SK-N-SH treated with all-trans-retinoic acid at 6 μM for 48 hours (cell line): Measurements from ENCODE around the gene PABPN1L.

Source experiments
- ATAC-seq: fragments of 200-7000 bp; cut with Tn5 transposase; 3 replicates; pipeline ENCODE4 v1.9.1; 2020; ENCODE audit warnings: mild to moderate bottlenecking, moderate library complexity
- ARNTL ChIP-seq: fragments of 450-650 bp; formaldehyde crosslinking; IDR thresholded peaks from 2 replicates; pipeline ENCODE4 v1.5.0; 2020; ENCODE audit warnings: low read depth, mild to moderate bottlenecking, moderate library complexity, borderline replicate concordance
- BACH2 ChIP-seq: fragments of 250-450 bp; sonication (Bioruptor Pico); IDR thresholded peaks from 2 replicates; pipeline ENCODE4 v1.9.0; 2021; ENCODE audit warnings: mild to moderate bottlenecking, borderline replicate concordance
- CREB5 ChIP-seq: fragments of 250-450 bp; sonication (Bioruptor Pico); IDR thresholded peaks from 2 replicates; pipeline ENCODE4 v1.5.1; 2020; ENCODE audit warnings: low read depth, mild to moderate bottlenecking, moderate library complexity
- CSDC2 ChIP-seq: fragments of 250-450 bp; sonication (Bioruptor Pico); IDR thresholded peaks from 2 replicates; pipeline ENCODE4 v1.5.0; 2020; ENCODE audit warnings: mild to moderate bottlenecking, moderate library complexity
- ESRRG ChIP-seq: fragments of 250-450 bp; sonication (Bioruptor Pico); IDR thresholded peaks from 2 replicates; pipeline ENCODE4 v1.6.1; 2021; ENCODE audit warnings: mild to moderate bottlenecking
- GLIS3 ChIP-seq: fragments of 250-450 bp; sonication (Bioruptor Pico); IDR thresholded peaks from 2 replicates; pipeline ENCODE4 v1.5.0; 2020; ENCODE audit warnings: mild to moderate bottlenecking, moderate library complexity
- ISL1 ChIP-seq: fragments of 250-450 bp; sonication (Bioruptor Pico); IDR thresholded peaks from 2 replicates; pipeline ENCODE4 v2.1.2; 2022; ENCODE audit warnings: mild to moderate bottlenecking, moderate library complexity
- OSR1 ChIP-seq: fragments of 250-450 bp; sonication (Bioruptor Pico); IDR thresholded peaks from 2 replicates; pipeline ENCODE4 v1.8.0; 2022; ENCODE audit warnings: moderate library complexity, mild to moderate bottlenecking, inconsistent platforms
- POU6F1 ChIP-seq: fragments of 250-450 bp; sonication (Bioruptor Pico); IDR thresholded peaks from 2 replicates; pipeline ENCODE4 v1.8.0; 2021; ENCODE audit warnings: low read depth, mild to moderate bottlenecking, moderate library complexity, borderline replicate concordance
- PPARA ChIP-seq: fragments of 250-450 bp; sonication (Bioruptor Pico); IDR thresholded peaks from 2 replicates; pipeline ENCODE4 v1.5.0; 2020; ENCODE audit warnings: mild to moderate bottlenecking, borderline replicate concordance
- RARB ChIP-seq: fragments of 250-450 bp; sonication (Bioruptor Pico); IDR thresholded peaks from 2 replicates; pipeline ENCODE4 v1.8.0; 2021; ENCODE audit warnings: mild to moderate bottlenecking, moderate library complexity
- SNAI2 ChIP-seq: fragments of 250-450 bp; sonication (Bioruptor Pico); IDR thresholded peaks from 2 replicates; pipeline ENCODE4 v1.5.0; 2020; ENCODE audit warnings: mild to moderate bottlenecking, moderate library complexity
- TCF4 ChIP-seq: fragments of 250-450 bp; sonication (Bioruptor Pico); IDR thresholded peaks from 2 replicates; pipeline ENCODE4 v1.8.0; 2021; ENCODE audit warnings: mild to moderate bottlenecking, moderate library complexity, borderline replicate concordance
- TOX ChIP-seq: fragments of 250-450 bp; sonication (Bioruptor Pico); IDR thresholded peaks from 2 replicates; pipeline ENCODE4 v1.8.0; 2021; ENCODE audit warnings: mild to moderate bottlenecking, moderate library complexity, borderline replicate concordance
- TSHZ2 ChIP-seq: fragments of 250-450 bp; sonication (Bioruptor Pico); IDR thresholded peaks from 2 replicates; pipeline ENCODE4 v1.5.0; 2020; ENCODE audit warnings: mild to moderate bottlenecking, moderate library complexity
- ZC3H10 ChIP-seq: fragments of 250-450 bp; sonication (Bioruptor Pico); IDR thresholded peaks from 2 replicates; pipeline ENCODE4 v1.5.1; 2021; ENCODE audit warnings: mild to moderate bottlenecking, moderate library complexity
- ZFP3 ChIP-seq: fragments of 250-450 bp; sonication (Bioruptor Pico); IDR thresholded peaks from 2 replicates; pipeline ENCODE4 v1.5.0; 2020; ENCODE audit warnings: mild to moderate bottlenecking, moderate library complexity
- ZFP30 ChIP-seq: fragments of 450-650 bp; formaldehyde crosslinking; IDR thresholded peaks from 2 replicates; pipeline ENCODE4 v1.5.0; 2022; ENCODE audit warnings: mild to moderate bottlenecking, moderate library complexity
- ZNF565 ChIP-seq: fragments of 450-650 bp; formaldehyde crosslinking; conservative IDR thresholded peaks from 2 replicates; pipeline ENCODE4 v1.5.0; 2020; ENCODE audit warnings: low read depth, mild to moderate bottlenecking, moderate library complexity
- ZNF70 ChIP-seq: fragments of 450-650 bp; formaldehyde crosslinking; IDR thresholded peaks from 2 replicates; pipeline ENCODE4 v1.5.0; 2020; ENCODE audit warnings: mild to moderate bottlenecking, moderate library complexity
- ZNF8 ChIP-seq: fragments of 450-650 bp; formaldehyde crosslinking; IDR thresholded peaks from 2 replicates; pipeline ENCODE4 v1.5.0; 2020; ENCODE audit warnings: mild to moderate bottlenecking, moderate library complexity
- TF ChIP-seq, protein P1 (sequence below): fragments of 250-450 bp; sonication (Bioruptor Pico); IDR thresholded peaks from 2 replicates; pipeline ENCODE4 v1.5.1; 2021; ENCODE audit warnings: mild to moderate bottlenecking, moderate library complexity

PABPN1L gene

DNA sequence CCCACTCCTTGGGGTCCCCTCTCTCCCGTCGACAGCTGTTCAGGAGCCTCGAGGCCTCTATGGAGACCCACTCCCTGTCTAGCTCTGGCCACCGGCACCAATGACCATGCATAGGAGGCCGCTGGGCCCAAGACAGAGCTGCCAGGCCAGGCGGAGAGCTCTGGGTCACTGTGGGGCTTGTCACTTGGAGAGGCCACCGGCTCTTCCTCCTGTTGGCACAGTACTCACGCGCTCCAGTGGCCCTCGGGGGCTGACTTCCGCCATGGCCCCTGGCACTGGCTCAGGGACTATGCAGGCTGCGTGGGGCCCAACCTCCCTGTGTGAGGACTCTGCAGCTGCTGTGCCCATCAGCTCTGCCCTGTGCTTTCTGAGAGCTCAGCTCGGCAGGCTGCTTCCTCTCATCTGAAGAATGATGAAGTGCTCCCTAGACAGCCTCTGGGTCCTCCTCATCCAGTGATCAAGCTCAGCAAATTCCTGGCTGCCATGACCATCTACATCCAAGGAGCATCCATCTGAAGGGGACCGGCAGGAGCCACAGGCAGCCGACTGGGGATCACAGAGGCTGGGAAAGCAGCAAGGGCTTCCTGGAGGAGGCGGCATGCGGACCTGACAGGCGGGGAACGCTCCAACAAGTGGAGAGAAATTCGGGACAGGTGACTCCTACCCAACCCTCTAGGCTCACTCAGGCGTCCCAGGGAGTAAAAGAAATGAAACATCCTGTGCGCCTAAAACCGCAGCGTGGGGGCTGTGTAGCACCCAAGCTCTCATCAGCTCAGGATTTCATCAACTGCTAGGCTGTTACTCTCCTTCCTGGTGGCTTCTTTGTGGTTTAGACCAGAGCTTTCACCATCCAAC, 26.5 kb downstream of the PABPN1L start:
- ATAC-seq = no peak
- TF ChIP-seq ZNF70 (CRISPR knock-in tag) (no peak), ESRRG (CRISPR knock-in tag) (no peak), SNAI2 (CRISPR knock-in tag) (no peak), ZNF8 (CRISPR knock-in tag) (no peak), ZC3H10 (no peak), ZFP30 (CRISPR knock-in tag) (no peak), TSHZ2 (CRISPR knock-in tag) (no peak), RARB (CRISPR knock-in tag) (no peak), ARNTL (CRISPR knock-in tag) (no peak), CREB5 (CRISPR knock-in tag) (no peak), POU6F1 (CRISPR knock-in tag) (no peak), OSR1 (CRISPR knock-in tag) (no peak), TCF4 (CRISPR knock-in tag) (no peak), ZFP3 (CRISPR knock-in tag) (no peak)
- TF ChIP-seq, protein P1, sequence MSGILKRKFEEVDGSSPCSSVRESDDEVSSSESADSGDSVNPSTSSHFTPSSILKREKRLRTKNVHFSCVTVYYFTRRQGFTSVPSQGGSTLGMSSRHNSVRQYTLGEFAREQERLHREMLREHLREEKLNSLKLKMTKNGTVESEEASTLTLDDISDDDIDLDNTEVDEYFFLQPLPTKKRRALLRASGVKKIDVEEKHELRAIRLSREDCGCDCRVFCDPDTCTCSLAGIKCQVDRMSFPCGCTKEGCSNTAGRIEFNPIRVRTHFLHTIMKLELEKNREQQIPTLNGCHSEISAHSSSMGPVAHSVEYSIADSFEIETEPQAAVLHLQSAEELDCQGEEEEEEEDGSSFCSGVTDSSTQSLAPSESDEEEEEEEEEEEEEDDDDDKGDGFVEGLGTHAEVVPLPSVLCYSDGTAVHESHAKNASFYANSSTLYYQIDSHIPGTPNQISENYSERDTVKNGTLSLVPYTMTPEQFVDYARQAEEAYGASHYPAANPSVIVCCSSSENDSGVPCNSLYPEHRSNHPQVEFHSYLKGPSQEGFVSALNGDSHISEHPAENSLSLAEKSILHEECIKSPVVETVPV (CRISPR knock-in tag) = no peak

DNA sequence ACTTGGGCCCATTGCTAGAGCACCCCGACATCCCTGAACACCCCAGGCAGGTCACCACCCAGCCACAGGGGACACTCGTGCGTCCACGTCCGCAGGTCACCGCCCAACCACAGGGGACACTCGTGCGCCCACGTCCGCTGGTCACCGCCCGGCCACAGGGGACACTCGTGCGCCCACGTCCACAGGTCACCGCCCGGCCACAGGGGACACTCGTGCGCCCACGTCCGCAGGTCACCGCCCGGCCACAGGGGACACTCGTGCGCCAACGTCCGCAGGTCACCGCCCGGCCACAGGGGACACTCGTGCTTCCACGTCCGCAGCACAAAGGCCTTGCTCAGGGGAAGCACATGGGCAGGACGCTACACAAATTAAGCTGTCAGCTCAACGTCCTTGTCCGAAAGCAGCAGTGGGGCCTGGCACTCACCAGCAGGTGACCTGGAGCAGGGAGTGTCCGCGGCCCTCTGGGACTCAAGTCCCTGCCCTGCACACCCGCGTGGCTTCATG, 27.4 kb downstream of the PABPN1L start:
- no peak for ATAC-seq
- TF ChIP-seq TCF4 (CRISPR knock-in tag) = no peak
- TF ChIP-seq CSDC2 (CRISPR knock-in tag) = no peak
- TF ChIP-seq CREB5 (CRISPR knock-in tag) = no peak
- TF ChIP-seq ARNTL (CRISPR knock-in tag) = no peak
- TF ChIP-seq ZFP3 (CRISPR knock-in tag) = no peak
- TF ChIP-seq BACH2 (CRISPR knock-in tag) = no peak
- no peak for TF ChIP-seq ZC3H10

DNA sequence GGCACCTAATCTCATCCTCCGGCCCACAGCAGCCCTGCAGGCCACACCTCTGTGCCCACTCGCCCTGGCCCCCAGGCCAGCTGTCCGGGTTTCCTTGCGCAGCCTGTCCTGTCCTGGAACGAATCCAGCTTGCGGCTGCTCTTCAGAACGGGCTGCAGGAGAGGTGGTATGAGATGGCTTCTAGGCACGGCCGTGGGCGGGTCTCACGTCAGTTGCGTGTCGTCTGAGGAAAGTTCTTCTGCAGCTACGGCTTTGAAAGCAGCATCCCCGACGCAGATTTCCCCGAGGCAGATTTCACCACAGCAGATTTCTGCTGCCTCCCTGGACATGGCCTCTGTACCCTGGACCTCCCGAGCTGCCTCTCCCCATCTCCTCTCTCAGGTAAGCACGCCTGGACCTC, 27.9 kb downstream of the PABPN1L start:
- no peak for TF ChIP-seq SNAI2 (CRISPR knock-in tag)
- ATAC-seq = no peak

GRCh38 chr16:88837806-88838205, 28.7 kb downstream of the PABPN1L start:
- ATAC-seq = no peak
- TF ChIP-seq ZNF70 (CRISPR knock-in tag) (no peak), ISL1 (no peak), ZFP30 (CRISPR knock-in tag) (no peak), POU6F1 (CRISPR knock-in tag) (no peak), BACH2 (CRISPR knock-in tag) (no peak), PPARA (no peak), ZNF565 (no peak), ARNTL (CRISPR knock-in tag) (no peak), RARB (CRISPR knock-in tag) (no peak), ZNF8 (CRISPR knock-in tag) (no peak), GLIS3 (CRISPR knock-in tag) (no peak), ZFP3 (CRISPR knock-in tag) (no peak), ESRRG (CRISPR knock-in tag) (no peak), ZC3H10 (no peak), SNAI2 (CRISPR knock-in tag) (no peak), TOX (no peak), TCF4 (CRISPR knock-in tag) (no peak)
- TF ChIP-seq, protein P1 (CRISPR knock-in tag) = no peak
